Fibroblast of the aortic adventitia (primary cell): ENCODE measurements around the gene FBXW9. TPM values are rescaled to one million over a fixed set of nuclear protein-coding genes. Genes with fewer than 3 reads are reported as not detected.
"Not testable (repeated sequence)": the region's sequence is repeated elsewhere in the genome, so short reads cannot be mapped to it uniquely, and the experiment has no call there.

ENCODE experiments used
- DNase-seq: peaks from one replicate; pipeline ENCODE4 v3.0.0-alpha.2; 2010; ENCODE audit warnings: low read depth
- H3K4me3 ChIP-seq: 2 replicates; pipeline ENCODE4 v1.5.1; 2011; ENCODE audit warnings: low read depth, mild to moderate bottlenecking, control low read depth, low read length, moderate library complexity
- total RNA-seq: library from RNA; depleted of rRNA; stranded (reverse); fragments of >200 nt; gene quantifications from 2 replicates; pipeline ENCODE4 v1.2.3, GENCODE V29; 2012; ENCODE audit warnings: low replicate concordance
- TF ChIP-seq, protein P1 (sequence below): IDR thresholded peaks from 2 replicates; pipeline ENCODE4 v1.5.1; 2011; ENCODE audit warnings: mild to moderate bottlenecking, low read length, control low read depth, inconsistent platforms; ENCODE audit not compliant: insufficient read depth

The FBXW9 gene
- total RNA-seq, 1 donor = 8.9 TPM

DNA sequence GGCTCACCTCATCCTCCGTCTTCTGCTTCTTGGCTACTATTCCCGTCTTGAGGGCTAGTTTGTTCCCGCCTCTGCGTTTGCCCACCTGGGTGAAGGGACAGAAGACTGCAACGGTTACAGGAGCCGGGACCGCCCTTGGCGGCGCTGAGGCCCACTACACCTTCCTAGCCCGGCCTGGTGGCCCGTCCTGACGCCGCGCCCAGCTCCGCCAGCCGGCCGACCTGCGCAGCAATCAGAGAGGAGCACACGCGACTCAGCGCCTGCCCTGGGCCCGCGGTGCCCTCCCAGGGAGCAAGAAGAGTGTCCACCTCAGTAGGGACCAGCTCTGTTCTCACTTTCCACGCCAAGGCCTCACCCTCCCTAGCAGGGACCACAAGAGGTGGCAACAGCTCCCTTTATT is 34.9 kb upstream of the FBXW9 start:
- no peak for DNase-seq
- H3K4me3 ChIP-seq = no peak overlapping the region
- TF ChIP-seq, protein P1, sequence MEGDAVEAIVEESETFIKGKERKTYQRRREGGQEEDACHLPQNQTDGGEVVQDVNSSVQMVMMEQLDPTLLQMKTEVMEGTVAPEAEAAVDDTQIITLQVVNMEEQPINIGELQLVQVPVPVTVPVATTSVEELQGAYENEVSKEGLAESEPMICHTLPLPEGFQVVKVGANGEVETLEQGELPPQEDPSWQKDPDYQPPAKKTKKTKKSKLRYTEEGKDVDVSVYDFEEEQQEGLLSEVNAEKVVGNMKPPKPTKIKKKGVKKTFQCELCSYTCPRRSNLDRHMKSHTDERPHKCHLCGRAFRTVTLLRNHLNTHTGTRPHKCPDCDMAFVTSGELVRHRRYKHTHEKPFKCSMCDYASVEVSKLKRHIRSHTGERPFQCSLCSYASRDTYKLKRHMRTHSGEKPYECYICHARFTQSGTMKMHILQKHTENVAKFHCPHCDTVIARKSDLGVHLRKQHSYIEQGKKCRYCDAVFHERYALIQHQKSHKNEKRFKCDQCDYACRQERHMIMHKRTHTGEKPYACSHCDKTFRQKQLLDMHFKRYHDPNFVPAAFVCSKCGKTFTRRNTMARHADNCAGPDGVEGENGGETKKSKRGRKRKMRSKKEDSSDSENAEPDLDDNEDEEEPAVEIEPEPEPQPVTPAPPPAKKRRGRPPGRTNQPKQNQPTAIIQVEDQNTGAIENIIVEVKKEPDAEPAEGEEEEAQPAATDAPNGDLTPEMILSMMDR = no peak

DNA sequence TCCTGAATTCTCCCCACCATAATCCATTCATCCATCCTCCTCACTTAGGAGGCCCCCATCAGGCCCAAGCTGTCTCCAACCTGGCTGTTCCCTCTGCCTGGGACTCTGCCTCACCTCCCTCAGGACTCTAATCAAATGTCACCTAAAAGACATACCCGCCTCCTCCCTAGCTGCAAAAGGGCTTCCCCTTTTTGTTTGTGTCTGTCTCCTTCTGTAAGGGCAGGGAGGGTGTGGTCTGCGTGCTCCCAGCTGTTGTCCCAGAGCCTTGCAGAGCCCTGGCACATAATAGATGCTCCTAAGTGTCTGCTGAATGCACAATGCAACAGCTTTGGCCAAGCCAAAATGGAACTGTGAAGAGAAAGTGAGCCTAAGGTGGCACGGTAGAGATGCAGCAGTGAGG is 33.6 kb upstream of the FBXW9 start:
- no peak for DNase-seq
- no peak overlapping the region for H3K4me3 ChIP-seq
- TF ChIP-seq, protein P1 = no peak

DNA sequence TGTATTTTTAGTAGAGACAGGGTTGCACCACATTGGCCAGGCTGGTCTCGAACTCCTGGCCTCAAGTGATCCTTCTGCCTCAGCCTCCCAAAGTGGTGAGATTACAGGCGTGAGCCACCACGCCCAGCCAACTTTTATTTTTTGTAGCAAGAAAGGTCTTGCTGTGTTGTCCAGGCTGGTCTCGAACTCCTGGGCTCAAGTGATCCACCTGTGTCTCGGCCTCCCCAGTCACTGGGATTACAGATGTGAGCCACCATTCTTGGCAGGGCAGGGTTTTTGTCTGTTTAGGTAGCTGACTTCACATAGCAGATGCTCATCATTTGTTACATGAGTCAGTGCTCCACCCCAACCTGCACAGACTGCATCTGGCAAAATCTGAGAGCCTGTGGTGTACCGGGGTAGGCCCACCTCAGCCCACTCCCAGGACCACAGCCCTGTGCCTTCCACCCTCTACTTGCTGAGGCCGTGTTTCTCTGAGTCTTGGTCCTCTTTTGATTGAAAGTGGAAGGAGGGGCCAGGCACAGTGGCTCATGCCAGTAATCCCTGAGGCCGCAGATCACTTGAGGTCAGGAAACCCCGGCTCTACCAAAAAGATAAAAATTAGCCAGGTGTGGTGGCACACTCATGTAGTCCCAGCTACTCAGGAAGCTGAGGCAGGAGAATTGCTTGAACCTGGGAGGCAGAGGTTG is 31.5 kb upstream of the FBXW9 start:
- TF ChIP-seq, protein P1 = no peak
- H3K4me3 ChIP-seq = no peak overlapping the region
- no peak for DNase-seq

DNA sequence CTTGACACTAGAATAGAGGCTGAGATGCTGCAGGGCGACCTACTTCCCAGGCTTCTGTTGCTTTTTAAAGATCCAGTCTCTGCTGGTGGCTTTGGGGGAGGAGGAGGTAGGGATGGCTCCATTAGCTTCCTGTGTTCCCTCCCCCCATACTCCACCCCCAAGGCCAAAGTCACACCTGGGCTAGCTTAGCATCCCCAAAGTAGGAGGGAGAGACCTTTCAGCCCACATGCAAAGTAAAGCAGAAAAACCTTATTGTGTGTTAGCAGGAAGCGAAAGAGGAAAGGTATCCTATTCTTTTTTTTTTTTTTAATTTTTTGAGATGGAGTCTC is 30.5 kb upstream of the FBXW9 start:
- H3K4me3 ChIP-seq = no peak overlapping the region
- TF ChIP-seq, protein P1 = no peak
- no peak for DNase-seq

DNA sequence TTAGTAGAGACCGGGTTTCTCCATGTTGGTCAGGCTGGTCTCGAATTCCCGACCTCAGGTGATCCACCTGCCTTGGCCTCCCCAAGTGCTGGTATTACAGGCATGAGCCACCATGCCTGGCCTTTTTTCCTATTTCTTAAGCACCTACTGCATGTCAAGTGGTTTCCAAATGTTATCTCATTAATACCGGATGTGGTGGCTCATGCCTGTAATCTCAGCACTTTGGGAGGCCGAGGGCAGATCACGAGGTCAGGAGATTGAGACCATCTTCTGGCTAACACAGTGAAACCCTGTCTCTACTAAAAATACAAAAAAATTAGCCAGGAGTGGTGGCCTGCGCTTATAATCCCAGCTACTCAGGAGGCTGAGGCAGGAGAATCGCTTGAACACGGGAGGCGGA is 29.2 kb upstream of the FBXW9 start:
- not testable (repeated sequence) for H3K4me3 ChIP-seq, DNase-seq

DNA sequence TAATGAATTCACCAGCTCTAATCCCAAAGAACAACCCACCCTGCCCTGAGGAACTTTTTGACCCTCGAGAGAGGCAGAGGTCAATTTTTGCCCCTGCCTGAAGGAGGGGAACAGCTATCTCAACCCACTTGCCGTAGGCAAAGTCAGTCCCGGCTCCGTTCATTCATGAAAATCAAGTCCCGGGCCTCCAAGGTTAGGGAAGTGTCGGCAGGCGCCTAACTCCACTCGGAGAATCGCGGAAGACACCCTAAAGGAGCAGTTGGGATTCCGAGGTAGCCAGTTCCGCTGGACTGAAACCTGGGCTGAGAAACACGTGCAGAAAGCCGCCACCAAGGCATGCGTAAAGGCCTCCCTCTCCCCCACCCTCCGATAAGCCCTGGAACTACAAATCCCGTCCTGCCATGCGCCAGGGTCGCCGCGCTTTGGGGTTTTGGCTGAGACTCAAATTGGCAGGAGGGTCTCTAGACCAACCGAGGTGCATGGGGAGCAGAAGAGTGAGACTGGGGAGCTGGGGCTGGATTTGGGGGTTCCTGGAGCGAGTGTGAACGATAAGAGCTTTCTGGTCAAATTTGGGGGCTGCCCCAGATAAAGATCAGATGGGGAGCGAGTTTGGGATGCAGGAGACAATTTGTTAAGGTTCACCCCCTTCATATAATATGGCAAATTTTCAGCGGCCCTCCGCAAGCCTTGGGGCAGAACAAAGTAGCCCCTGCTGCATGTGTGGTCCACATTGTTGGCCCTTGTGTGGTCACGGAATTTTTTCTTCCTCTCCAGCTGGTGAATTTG is 27.4 kb upstream of the FBXW9 start, which contains the start of gene TNPO2:
TNPO2 (minus strand) TSS at position 292 of the 786 bp plus-strand sequence. CDS start 2,955 bp downstream, outside the sequence.
- DNase-seq = peak; percentile 57
- TF ChIP-seq, protein P1 = no peak
- H3K4me3 ChIP-seq = peak within 1 kb of the TSS; percentile 84

DNA sequence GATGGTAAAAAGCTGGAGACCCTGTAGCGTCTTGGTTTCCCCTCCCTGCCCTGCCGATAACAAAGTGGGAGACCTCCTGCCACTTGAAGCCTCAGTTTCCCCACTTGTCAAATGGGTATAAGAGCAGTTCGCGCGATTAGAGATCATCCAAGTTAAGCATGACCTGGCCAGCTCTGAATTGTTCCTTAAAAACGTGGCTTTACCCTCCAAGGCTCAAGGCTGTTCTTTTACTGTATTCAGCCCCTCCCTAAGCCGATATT is 26.9 kb upstream of the FBXW9 start:
- peak overlapping the region; percentile 84 for H3K4me3 ChIP-seq
- TF ChIP-seq, protein P1 = no peak
- no peak for DNase-seq
